Liver (tissue), 9 donors: Measurements from ENCODE around the gene ARF1. TPM values are rescaled to one million over a fixed set of nuclear protein-coding genes. Genes with fewer than 3 reads are reported as not detected.
A peak's percentile ranks its signal among the peaks of the same experiment; 100 is the strongest.

Experiments
- DNase-seq: peaks from one replicate; pipeline ENCODE4 v3.0.0-alpha.2; 2017; ENCODE audit warnings: low spot score
- H3K27ac ChIP-seq, 2 donors: one replicate each; pipeline ENCODE4 v1.7.0; 2013; ENCODE audit warnings: inconsistent platforms in 2 of 2, low read length in 2 of 2, control low read depth in 1 of 2, low read depth in 1 of 2, mild to moderate bottlenecking in 1 of 2
- H3K27me3 ChIP-seq, 4 donors: one replicate each; pipeline versions ENCODE4 v1.6.1 to v1.7.0; 2013; ENCODE audit warnings: low read length in 3 of 4, inconsistent platforms in 1 of 4, mild to moderate bottlenecking in 1 of 4, moderate library complexity in 1 of 4; ENCODE audit not compliant: control insufficient read depth in 4 of 4, insufficient read depth in 4 of 4
- H3K36me3 ChIP-seq, 4 donors: one replicate each; pipeline versions ENCODE4 v1.6.1 to v1.7.0; 2013; ENCODE audit warnings: low read length in 3 of 4, mild to moderate bottlenecking in 3 of 4, low read depth in 1 of 4, moderate library complexity in 1 of 4; ENCODE audit not compliant: control insufficient read depth in 4 of 4, insufficient read depth in 3 of 4
- H3K4me1 ChIP-seq, 4 donors: one replicate each; pipeline versions ENCODE4 v1.6.1 to v1.7.0; 2013; ENCODE audit warnings: low read length in 3 of 4, mild to moderate bottlenecking in 3 of 4, moderate library complexity in 1 of 4; ENCODE audit not compliant: control insufficient read depth in 4 of 4, insufficient read depth in 4 of 4
- H3K4me3 ChIP-seq, 3 donors: one replicate each; pipeline versions ENCODE4 v1.6.1 to v1.7.0; 2013; ENCODE audit warnings: low read length in 3 of 3, control low read depth in 1 of 3, low read depth in 1 of 3, mild to moderate bottlenecking in 1 of 3
- H3K9ac ChIP-seq, 2 donors: one replicate each; pipeline ENCODE4 v1.7.0; 2013; ENCODE audit warnings: low read length in 2 of 2, mild to moderate bottlenecking in 2 of 2, moderate library complexity in 2 of 2, control low read depth in 1 of 2, low read depth in 1 of 2
- H3K9me3 ChIP-seq, 4 donors: one replicate each; pipeline versions ENCODE4 v1.6.1 to v1.7.0; 2013; ENCODE audit warnings: low read length in 3 of 4; ENCODE audit not compliant: control insufficient read depth in 4 of 4
- ATF3 ChIP-seq: IDR thresholded peaks from 2 replicates; pipeline ENCODE4 v1.6.1; 2016; ENCODE audit warnings: antibody characterized with exemption
- CTCF ChIP-seq: fragments of 150-350 bp; IDR thresholded peaks from 2 replicates; pipeline ENCODE4 v1.5.1; 2017; ENCODE audit warnings: improper control_type of control experiment, low read depth, low read length; ENCODE audit not compliant: missing input control
- EGR1 ChIP-seq, 2 donors: IDR thresholded peaks; 2 replicates each; pipeline ENCODE4 v1.6.1; 2016 to 2018; ENCODE audit warnings: antibody characterized with exemption in 2 of 2, low read depth in 2 of 2
- FOXA1 ChIP-seq: IDR thresholded peaks from 2 replicates; pipeline ENCODE4 v1.6.1; 2016; ENCODE audit warnings: antibody characterized with exemption
- FOXA2 ChIP-seq: IDR thresholded peaks from 2 replicates; pipeline ENCODE4 v1.6.1; 2016; ENCODE audit warnings: antibody characterized with exemption
- GABPA ChIP-seq, 2 donors: IDR thresholded peaks in 1 of 2; conservative IDR thresholded peaks in 1 of 2; 2 replicates each; pipeline ENCODE4 v1.6.1; 2016; ENCODE audit warnings: antibody characterized with exemption in 2 of 2, mild to moderate bottlenecking in 1 of 2, moderate library complexity in 1 of 2
- HNF4A ChIP-seq, 2 donors: conservative IDR thresholded peaks; 2 replicates each; pipeline ENCODE4 v1.6.1; 2016; ENCODE audit warnings: antibody characterized with exemption in 2 of 2, mild to moderate bottlenecking in 2 of 2
- HNF4G ChIP-seq: IDR thresholded peaks from 2 replicates; pipeline ENCODE4 v1.6.1; 2016; ENCODE audit warnings: antibody characterized with exemption
- JUND ChIP-seq, 2 donors: IDR thresholded peaks; 2 replicates each; pipeline ENCODE4 v1.6.1; 2016; ENCODE audit warnings: antibody characterized with exemption in 2 of 2
- MAX ChIP-seq: IDR thresholded peaks from 2 replicates; pipeline ENCODE4 v1.6.1; 2016; ENCODE audit warnings: antibody characterized with exemption
- NR2F2 ChIP-seq: IDR thresholded peaks from 2 replicates; pipeline ENCODE4 v1.6.1; 2016; ENCODE audit warnings: antibody characterized with exemption
- RAD21 ChIP-seq, 2 donors: IDR thresholded peaks; 2 replicates each; pipeline ENCODE4 v1.6.1; 2016; ENCODE audit warnings: antibody characterized with exemption in 2 of 2, mild to moderate bottlenecking in 2 of 2
- REST ChIP-seq: IDR thresholded peaks from 2 replicates; pipeline ENCODE4 v1.6.1; 2016; ENCODE audit warnings: antibody characterized with exemption, mild to moderate bottlenecking
- RXRA ChIP-seq, 2 donors: IDR thresholded peaks; 2 replicates each; pipeline ENCODE4 v1.6.1; 2017 to 2018; ENCODE audit warnings: antibody characterized with exemption in 2 of 2, mild to moderate bottlenecking in 1 of 2
- SP1 ChIP-seq: IDR thresholded peaks from 2 replicates; pipeline ENCODE4 v1.6.1; 2018; ENCODE audit warnings: antibody characterized with exemption, mild to moderate bottlenecking
- TAF1 ChIP-seq: conservative IDR thresholded peaks from 2 replicates; pipeline ENCODE4 v1.6.1; 2016; ENCODE audit warnings: antibody characterized with exemption, mild to moderate bottlenecking
- YY1 ChIP-seq: IDR thresholded peaks from 2 replicates; pipeline ENCODE4 v1.6.1; 2016; ENCODE audit warnings: antibody characterized with exemption, mild to moderate bottlenecking
- ZBTB33 ChIP-seq: IDR thresholded peaks from 2 replicates; pipeline ENCODE4 v1.6.1; 2016; ENCODE audit warnings: antibody characterized with exemption
- WGBS: extraction: QIAGEN DNeasy Blood & Tissue Kit; methylation state at CpG from one replicate; pipeline ENCODE4 v1.1.7; 2013; 5-methylcytosine and 5-hydroxymethylcytosine counted together
- polyA plus RNA-seq, 2 donors: library from polyadenylated mRNA; stranded (reverse) in 1 of 2; unstranded in 1 of 2; fragments of 200-250 nt in 1 of 2; fragments of >200 nt in 1 of 2; fragmentation: Nextera tagmentation in 1 of 2; extraction: Ambion mirVana in 1 of 2; gene quantifications; one replicate each; pipeline versions ENCODE4 v1.2.1 to v1.2.3, GENCODE V29; 2013 to 2015
- total RNA-seq, 2 donors: library from RNA; depleted of rRNA; stranded (reverse); fragments of >200 nt; gene quantifications; one replicate each; pipeline ENCODE4 v1.2.3, GENCODE V29; 2014
- donor health status: healthy.
- donor health status: healthy.
- donor health status: healthy.
- donor health status: healthy.
- donor health status: healthy.

ARF1 gene
- total and polyA plus RNA-seq, 4 donors = 151 to 282 (median 213) TPM

- WGBS = 3% methylated on average over 8 of the region's 8 CpGs
- Histone ChIP-seq H3K4me1 (peaks cover 3 to 36% (median 29%) of the 10 kb centered on the region in 4 donors), H3K9me3 (no peaks in the 10 kb centered on the region), H3K27me3 (no peaks in the 10 kb centered on the region), H3K9ac (peak overlapping the region; percentile 75 to 98), H3K27ac (peak overlapping the region; percentile 70 to 91), H3K4me3 (peak overlapping the region; percentile 68 to 99 (median 89)), H3K36me3 (peaks cover 0 to 15% (median 10%) of the 10 kb centered on the region in 4 donors)
- TF ChIP-seq HNF4A (conservative IDR thresholded peaks at IDR 0.05) = no peak
- TF ChIP-seq ZBTB33 = no peak
- no peak for TF ChIP-seq NR2F2
- no peak for TF ChIP-seq FOXA1
- no peak for DNase-seq
These were observed 26.2 kb downstream of the ARF1 start for GRCh38 chr1:228108742-228109072.

- TF ChIP-seq ATF3 (peak; percentile 85), HNF4A (conservative IDR thresholded peaks at IDR 0.05) (peak; percentile 3 to 57), RXRA (IDR thresholded peaks at IDR 0.05) (peak in 1 of 2 donors; percentile 38), RAD21 (IDR thresholded peaks at IDR 0.05) (no peak), SP1 (peak; percentile 91), YY1 (peak; percentile 87), GABPA (IDR thresholded peaks at IDR 0.05 in 1 of 2, conservative IDR thresholded peaks at IDR 0.05 in 1 of 2) (peak in 1 of 2 donors; percentile 59), REST (peak; percentile 83), JUND (IDR thresholded peaks at IDR 0.05) (peak in 1 of 2 donors; percentile 49), HNF4G (no peak), FOXA2 (no peak), ZBTB33 (no peak), CTCF (no peak), EGR1 (IDR thresholded peaks at IDR 0.05; ENCODE audit: low read depth in 2 of 2) (peak; percentile 97 to 99), NR2F2 (no peak), MAX (no peak), TAF1 (no peak), FOXA1 (no peak)
- DNase-seq = peak; percentile 100
- Histone ChIP-seq H3K27ac (peak within 1 kb of the TSS; percentile 70 to 91), H3K4me1 (peaks cover 3 to 30% (median 22%) of the 10 kb centered on the region in 4 donors), H3K27me3 (no peaks in the 10 kb centered on the region), H3K36me3 (peaks cover 0 to 15% (median 10%) of the 10 kb centered on the region in 4 donors), H3K9me3 (no peaks in the 10 kb centered on the region), H3K9ac (peak within 1 kb of the TSS; percentile 86 to 98), H3K4me3 (peak within 1 kb of the TSS; percentile 68 to 99 (median 89))
- WGBS = 1% methylated on average over 66 of the region's 66 CpGs
These were observed 26.8 kb downstream of the ARF1 start, which contains the start of gene MRPL55 for GRCh38 chr1:228109073-228109961. Gene MRPL55, minus strand, starts transcription at chr1:228109299. Its CDS starts 1,039 bp downstream, at chr1:228108260.
